SK-N-SH treated with all-trans-retinoic acid at 6 μM for 48 hours (cell line): Measurements from ENCODE around the gene CPT2.
"Not testable (repeated sequence)": the region's sequence is repeated elsewhere in the genome, so short reads cannot be mapped to it uniquely, and the experiment has no call there.

Source experiments
- GLIS3 ChIP-seq: fragments of 250-450 bp; sonication (Bioruptor Pico); IDR thresholded peaks from 2 replicates; pipeline ENCODE4 v1.5.0; 2020; ENCODE audit warnings: mild to moderate bottlenecking, moderate library complexity
- PPARA ChIP-seq: fragments of 250-450 bp; sonication (Bioruptor Pico); IDR thresholded peaks from 2 replicates; pipeline ENCODE4 v1.5.0; 2020; ENCODE audit warnings: mild to moderate bottlenecking, borderline replicate concordance
- RARB ChIP-seq: fragments of 250-450 bp; sonication (Bioruptor Pico); IDR thresholded peaks from 2 replicates; pipeline ENCODE4 v1.8.0; 2021; ENCODE audit warnings: mild to moderate bottlenecking, moderate library complexity
- ZNF565 ChIP-seq: fragments of 450-650 bp; formaldehyde crosslinking; conservative IDR thresholded peaks from 2 replicates; pipeline ENCODE4 v1.5.0; 2020; ENCODE audit warnings: low read depth, mild to moderate bottlenecking, moderate library complexity
- ZNF70 ChIP-seq: fragments of 450-650 bp; formaldehyde crosslinking; IDR thresholded peaks from 2 replicates; pipeline ENCODE4 v1.5.0; 2020; ENCODE audit warnings: mild to moderate bottlenecking, moderate library complexity
- TF ChIP-seq, protein P1 (sequence below): fragments of 250-450 bp; sonication (Bioruptor Pico); IDR thresholded peaks from 2 replicates; pipeline ENCODE4 v1.5.1; 2021; ENCODE audit warnings: mild to moderate bottlenecking, moderate library complexity
- TF ChIP-seq, protein P2 (sequence below): fragments of 250-450 bp; sonication (Bioruptor Pico); IDR thresholded peaks from 2 replicates; pipeline ENCODE4 v1.8.0; 2020; ENCODE audit warnings: mild to moderate bottlenecking, moderate library complexity, borderline replicate concordance

DNA sequence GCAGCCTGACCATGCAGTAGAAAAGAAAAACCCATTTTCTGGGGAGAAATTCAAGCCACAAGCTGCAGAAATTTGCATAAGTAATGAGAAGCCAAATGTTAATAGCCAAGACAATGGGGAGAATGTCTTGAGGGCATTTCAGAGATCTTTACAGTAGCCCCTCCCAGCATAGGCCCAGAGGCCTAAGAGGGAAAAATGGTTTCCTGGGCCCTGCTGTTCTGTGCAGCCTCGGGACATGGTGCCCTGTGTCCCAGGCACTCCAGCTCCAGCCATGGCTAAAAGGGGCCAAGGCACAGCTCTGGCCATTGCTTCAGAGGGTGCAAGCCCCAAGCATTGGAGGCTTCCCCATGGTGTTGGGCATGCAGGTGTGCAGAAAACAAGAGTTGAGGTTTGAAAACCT, 8.9 kb downstream of the CPT2 start:
- not testable (repeated sequence) for TF ChIP-seq RARB (CRISPR knock-in tag); ZNF70; PPARA (CRISPR knock-in tag); ZNF565; GLIS3 (CRISPR knock-in tag)
- TF ChIP-seq, protein P1, sequence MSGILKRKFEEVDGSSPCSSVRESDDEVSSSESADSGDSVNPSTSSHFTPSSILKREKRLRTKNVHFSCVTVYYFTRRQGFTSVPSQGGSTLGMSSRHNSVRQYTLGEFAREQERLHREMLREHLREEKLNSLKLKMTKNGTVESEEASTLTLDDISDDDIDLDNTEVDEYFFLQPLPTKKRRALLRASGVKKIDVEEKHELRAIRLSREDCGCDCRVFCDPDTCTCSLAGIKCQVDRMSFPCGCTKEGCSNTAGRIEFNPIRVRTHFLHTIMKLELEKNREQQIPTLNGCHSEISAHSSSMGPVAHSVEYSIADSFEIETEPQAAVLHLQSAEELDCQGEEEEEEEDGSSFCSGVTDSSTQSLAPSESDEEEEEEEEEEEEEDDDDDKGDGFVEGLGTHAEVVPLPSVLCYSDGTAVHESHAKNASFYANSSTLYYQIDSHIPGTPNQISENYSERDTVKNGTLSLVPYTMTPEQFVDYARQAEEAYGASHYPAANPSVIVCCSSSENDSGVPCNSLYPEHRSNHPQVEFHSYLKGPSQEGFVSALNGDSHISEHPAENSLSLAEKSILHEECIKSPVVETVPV (CRISPR knock-in tag) = not testable (repeated sequence)
- TF ChIP-seq, protein P2, sequence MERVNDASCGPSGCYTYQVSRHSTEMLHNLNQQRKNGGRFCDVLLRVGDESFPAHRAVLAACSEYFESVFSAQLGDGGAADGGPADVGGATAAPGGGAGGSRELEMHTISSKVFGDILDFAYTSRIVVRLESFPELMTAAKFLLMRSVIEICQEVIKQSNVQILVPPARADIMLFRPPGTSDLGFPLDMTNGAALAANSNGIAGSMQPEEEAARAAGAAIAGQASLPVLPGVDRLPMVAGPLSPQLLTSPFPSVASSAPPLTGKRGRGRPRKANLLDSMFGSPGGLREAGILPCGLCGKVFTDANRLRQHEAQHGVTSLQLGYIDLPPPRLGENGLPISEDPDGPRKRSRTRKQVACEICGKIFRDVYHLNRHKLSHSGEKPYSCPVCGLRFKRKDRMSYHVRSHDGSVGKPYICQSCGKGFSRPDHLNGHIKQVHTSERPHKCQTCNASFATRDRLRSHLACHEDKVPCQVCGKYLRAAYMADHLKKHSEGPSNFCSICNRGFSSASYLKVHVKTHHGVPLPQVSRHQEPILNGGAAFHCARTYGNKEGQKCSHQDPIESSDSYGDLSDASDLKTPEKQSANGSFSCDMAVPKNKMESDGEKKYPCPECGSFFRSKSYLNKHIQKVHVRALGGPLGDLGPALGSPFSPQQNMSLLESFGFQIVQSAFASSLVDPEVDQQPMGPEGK (CRISPR knock-in tag) = not testable (repeated sequence)
